CD14-positive monocyte (primary cell): ENCODE results near the gene MLLT3. TPM values are rescaled to one million over a fixed set of nuclear protein-coding genes. Genes with fewer than 3 reads are reported as not detected.

Experiments used
- DNase-seq, 3 donors: peaks; one replicate each; pipeline ENCODE4 v3.0.0-alpha.2; 2011 to 2022
- H2AFZ ChIP-seq: 2 replicates; pipeline ENCODE4 v1.6.0; 2012; ENCODE audit warnings: mild to moderate bottlenecking, low read depth, low read length, inconsistent platforms; ENCODE audit not compliant: insufficient read depth, poor library complexity, severe bottlenecking
- H3K27ac ChIP-seq, 2 donors: 1 replicate in 1 of 2; 2 replicates in 1 of 2; pipeline ENCODE4 v1.5.1; 2012 to 2013; ENCODE audit warnings: low read length in 2 of 2, control low read depth in 1 of 2, inconsistent platforms in 1 of 2, low read depth in 1 of 2, mild to moderate bottlenecking in 1 of 2
- H3K27me3 ChIP-seq, 2 donors: one replicate each; pipeline versions ENCODE4 v1.6.0 to v1.6.1; 2011 to 2013; ENCODE audit warnings: low read length in 2 of 2; ENCODE audit not compliant: control insufficient read depth in 2 of 2, insufficient read depth in 2 of 2
- H3K36me3 ChIP-seq, 2 donors: replicated peaks in 1 of 2; 1 replicate in 1 of 2; 2 replicates in 1 of 2; pipeline versions ENCODE4 v1.5.1 to v1.6.1; 2012 to 2013; ENCODE audit warnings: low read length in 2 of 2, control low read depth in 1 of 2, inconsistent platforms in 1 of 2, mild to moderate bottlenecking in 1 of 2; ENCODE audit not compliant: insufficient read depth in 2 of 2, control insufficient read depth in 1 of 2
- H3K4me1 ChIP-seq, 2 donors: 1 replicate in 1 of 2; 2 replicates in 1 of 2; pipeline versions ENCODE4 v1.5.1 to v1.6.1; 2012 to 2013; ENCODE audit warnings: low read length in 2 of 2, control low read depth in 1 of 2, inconsistent platforms in 1 of 2, mild to moderate bottlenecking in 1 of 2, moderate library complexity in 1 of 2; ENCODE audit not compliant: insufficient read depth in 2 of 2, control insufficient read depth in 1 of 2
- H3K4me2 ChIP-seq: replicated peaks from 2 replicates; pipeline ENCODE3; 2012; ENCODE audit warnings: low read length, moderate library complexity, mild to moderate bottlenecking; ENCODE audit not compliant: poor library complexity, severe bottlenecking; ENCODE audit errors: extremely low read depth
- H3K4me3 ChIP-seq, 3 experiments: fragments of 200-600 bp in 1 of 3; sonication (generic) in 1 of 3; replicated peaks in 1 of 3; 1 replicate in 2 of 3; 2 replicates in 1 of 3; pipeline ENCODE4 v1.5.1; 2011 to 2013; ENCODE audit warnings: low read length in 3 of 3, mild to moderate bottlenecking in 3 of 3, control low read depth in 2 of 3, low read depth in 2 of 3, inconsistent platforms in 1 of 3, moderate library complexity in 1 of 3
- H3K79me2 ChIP-seq: 2 replicates; pipeline ENCODE4 v1.6.0; 2012; ENCODE audit warnings: mild to moderate bottlenecking, control low read depth, inconsistent platforms, low read length, moderate library complexity; ENCODE audit not compliant: insufficient read depth
- H3K9ac ChIP-seq: 2 replicates; pipeline ENCODE4 v1.6.0; 2017; ENCODE audit warnings: low read length, mild to moderate bottlenecking; ENCODE audit not compliant: insufficient read depth, poor library complexity, severe bottlenecking
- H3K9me3 ChIP-seq, 2 donors: replicated peaks in 1 of 2; 1 replicate in 1 of 2; 2 replicates in 1 of 2; pipeline versions ENCODE4 v1.5.1 to v1.6.1; 2012 to 2013; ENCODE audit warnings: low read length in 2 of 2, control low read depth in 1 of 2; ENCODE audit not compliant: control insufficient read depth in 1 of 2, insufficient read depth in 1 of 2
- H4K20me1 ChIP-seq: 2 replicates; pipeline ENCODE4 v1.6.0; 2012; ENCODE audit warnings: mild to moderate bottlenecking, low read length, control low read depth, moderate library complexity; ENCODE audit not compliant: insufficient read depth
- H3K27ac Mint-ChIP-seq, 7 donors: one replicate each; pipeline ENCODE4 v1.8.0; 2020; ENCODE audit warnings: mild to moderate bottlenecking in 7 of 7, mixed read lengths in 7 of 7, moderate library complexity in 6 of 7, inconsistent platforms in 2 of 7
- H3K27me3 Mint-ChIP-seq, 3 donors: one replicate each; pipeline ENCODE4 v1.8.0; 2021 to 2022; ENCODE audit warnings: low read depth in 3 of 3, mild to moderate bottlenecking in 3 of 3, mixed read lengths in 3 of 3, moderate library complexity in 3 of 3, inconsistent platforms in 1 of 3
- H3K36me3 Mint-ChIP-seq, 2 donors: one replicate each; pipeline ENCODE4 v1.8.0; 2020; ENCODE audit warnings: mixed read lengths in 2 of 2, inconsistent platforms in 1 of 2, mild to moderate bottlenecking in 1 of 2
- H3K4me1 Mint-ChIP-seq: one replicate; pipeline ENCODE4 v1.8.0; 2020; ENCODE audit warnings: mild to moderate bottlenecking, mixed read lengths
- H3K4me3 Mint-ChIP-seq, 2 donors: one replicate each; pipeline ENCODE4 v1.8.0; 2020; ENCODE audit warnings: mild to moderate bottlenecking in 2 of 2, mixed read lengths in 2 of 2, moderate library complexity in 1 of 2
- H3K9me3 Mint-ChIP-seq, 7 donors: one replicate each; pipeline ENCODE4 v1.8.0; 2020 to 2022; ENCODE audit warnings: mixed read lengths in 7 of 7, mild to moderate bottlenecking in 6 of 7, moderate library complexity in 6 of 7, inconsistent platforms in 2 of 7
- WGBS: methylation state at CpG from one replicate; pipeline ENCODE4 v1.1.5; 2013; ENCODE audit warnings: missing lambda C conversion rate; ENCODE audit not compliant: insufficient coverage; 5-methylcytosine and 5-hydroxymethylcytosine counted together
- intact Hi-C, 2 donors: fragments of 100-400 bp; cut with micrococcal nuclease; formaldehyde crosslinking; loops; one replicate each; pipeline versions ENCODE4 v1.15.0 to v1.15.1; 2023
- polyA plus RNA-seq, 3 donors: library from polyadenylated mRNA; depleted of rRNA in 1 of 3; unstranded in 2 of 3; stranded (reverse) in 1 of 3; fragments of 300-500 nt in 2 of 3; fragments of >200 nt in 1 of 3; fragmentation: Illumina TruSeq in 2 of 3; gene quantifications; 1 replicate in 2 of 3; 2 replicates in 1 of 3; pipeline ENCODE4 v1.2.3, GENCODE V29; 2012 to 2021
- TF ChIP-seq, protein P1 (sequence below): fragments of 200-600 bp; IDR thresholded peaks from one replicate; pipeline ENCODE4 v1.8.0; 2022; ENCODE audit warnings: antibody characterized with exemption, mild to moderate bottlenecking

The MLLT3 gene
- polyA plus RNA-seq, 3 donors = 0.81 to 2.3 (median 1.5) TPM

DNA sequence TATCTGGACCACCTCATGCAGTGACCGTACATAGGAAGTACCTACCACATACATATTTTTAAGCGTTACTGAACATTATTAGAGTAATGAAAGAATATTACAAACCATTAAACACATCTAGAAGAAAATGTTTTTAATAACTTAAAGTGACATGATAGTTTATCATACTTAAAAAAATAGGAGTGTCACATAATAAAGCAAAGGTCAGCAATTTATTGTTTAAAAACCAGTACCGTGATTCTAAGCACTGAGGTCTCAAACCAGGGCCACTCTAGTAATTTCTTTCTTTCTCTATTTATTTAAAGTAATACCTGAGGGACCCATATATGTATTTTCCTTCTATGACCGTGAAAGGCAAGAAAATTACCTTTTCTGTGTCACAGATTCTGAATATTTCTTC, 216.0 kb downstream of the MLLT3 start:
- H3K27me3 ChIP-seq = no peaks in the 10 kb centered on the region
- H3K36me3 Mint-ChIP-seq = no peaks in the 10 kb centered on the region
- no peaks in the 10 kb centered on the region for H3K79me2 ChIP-seq
- peaks cover 7% of the 10 kb centered on the region for H3K4me1 Mint-ChIP-seq
- no peak overlapping the region for H3K27ac ChIP-seq
- intact Hi-C loops = no loop called here
- no peaks in the 10 kb centered on the region for H4K20me1 ChIP-seq
- no peak overlapping the region for H3K4me2 ChIP-seq
- TF ChIP-seq, protein P1, sequence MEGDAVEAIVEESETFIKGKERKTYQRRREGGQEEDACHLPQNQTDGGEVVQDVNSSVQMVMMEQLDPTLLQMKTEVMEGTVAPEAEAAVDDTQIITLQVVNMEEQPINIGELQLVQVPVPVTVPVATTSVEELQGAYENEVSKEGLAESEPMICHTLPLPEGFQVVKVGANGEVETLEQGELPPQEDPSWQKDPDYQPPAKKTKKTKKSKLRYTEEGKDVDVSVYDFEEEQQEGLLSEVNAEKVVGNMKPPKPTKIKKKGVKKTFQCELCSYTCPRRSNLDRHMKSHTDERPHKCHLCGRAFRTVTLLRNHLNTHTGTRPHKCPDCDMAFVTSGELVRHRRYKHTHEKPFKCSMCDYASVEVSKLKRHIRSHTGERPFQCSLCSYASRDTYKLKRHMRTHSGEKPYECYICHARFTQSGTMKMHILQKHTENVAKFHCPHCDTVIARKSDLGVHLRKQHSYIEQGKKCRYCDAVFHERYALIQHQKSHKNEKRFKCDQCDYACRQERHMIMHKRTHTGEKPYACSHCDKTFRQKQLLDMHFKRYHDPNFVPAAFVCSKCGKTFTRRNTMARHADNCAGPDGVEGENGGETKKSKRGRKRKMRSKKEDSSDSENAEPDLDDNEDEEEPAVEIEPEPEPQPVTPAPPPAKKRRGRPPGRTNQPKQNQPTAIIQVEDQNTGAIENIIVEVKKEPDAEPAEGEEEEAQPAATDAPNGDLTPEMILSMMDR = no peak
- no peak for DNase-seq
- H3K27me3 Mint-ChIP-seq = peaks cover 0 to 1% (median 0%) of the 10 kb centered on the region in 3 donors
- H3K4me3 ChIP-seq = no peak overlapping the region
- no CpG with 5 or more reads among the region's 4 CpGs for WGBS
- H3K9ac ChIP-seq = no peak overlapping the region
- H3K9me3 ChIP-seq = no peaks in the 10 kb centered on the region
- no peak overlapping the region for H3K4me3 Mint-ChIP-seq
- H3K4me1 ChIP-seq = peaks cover 5 to 7% of the 10 kb centered on the region in 2 donors
- no peaks in the 10 kb centered on the region for H3K36me3 ChIP-seq
- H3K9me3 Mint-ChIP-seq = no peaks in the 10 kb centered on the region
- no peak overlapping the region for H3K27ac Mint-ChIP-seq
- H2AFZ ChIP-seq = no peak overlapping the region

DNA sequence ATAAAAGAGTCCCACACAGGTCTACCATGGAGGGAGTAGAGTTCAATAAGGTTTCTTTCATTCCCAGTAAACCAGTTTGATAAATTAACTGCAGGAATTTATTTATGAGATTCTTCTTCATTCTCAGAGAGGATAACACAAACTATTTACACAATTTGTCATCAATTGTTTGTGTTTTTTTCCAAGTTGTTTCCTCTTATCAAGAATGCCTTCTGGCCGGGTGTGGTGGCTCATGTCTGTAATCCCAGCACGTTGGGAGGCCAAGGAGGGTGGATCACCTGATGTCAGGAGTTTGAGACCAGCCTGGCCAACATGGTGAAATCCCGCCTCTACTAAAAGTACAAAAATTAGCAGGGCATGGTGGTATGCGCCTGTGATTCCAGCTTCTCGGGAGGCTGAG, 216.7 kb downstream of the MLLT3 start:
- DNase-seq = no peak
- Histone ChIP-seq H3K27me3 (no peaks in the 10 kb centered on the region), H2AFZ (no peak overlapping the region), H3K79me2 (no peaks in the 10 kb centered on the region), H3K4me2 (no peak overlapping the region), H3K9me3 (no peaks in the 10 kb centered on the region), H3K4me1 (peaks cover 5 to 7% of the 10 kb centered on the region in 2 donors), H4K20me1 (no peaks in the 10 kb centered on the region), H3K27ac (no peak overlapping the region), H3K9ac (no peak overlapping the region), H3K4me3 (no peak overlapping the region), H3K36me3 (no peaks in the 10 kb centered on the region)
- WGBS = 100% methylated on average over 1 of the region's 5 CpGs
- Mint-ChIP-seq H3K4me1 (peaks cover 7% of the 10 kb centered on the region), H3K27ac (no peak overlapping the region), H3K27me3 (peaks cover 0 to 1% (median 0%) of the 10 kb centered on the region in 3 donors), H3K9me3 (no peaks in the 10 kb centered on the region), H3K4me3 (no peak overlapping the region), H3K36me3 (no peaks in the 10 kb centered on the region)
- intact Hi-C loops = no loop called here
- TF ChIP-seq, protein P1 = no peak
